ENCODE data around the gene DAG1.

DNA sequence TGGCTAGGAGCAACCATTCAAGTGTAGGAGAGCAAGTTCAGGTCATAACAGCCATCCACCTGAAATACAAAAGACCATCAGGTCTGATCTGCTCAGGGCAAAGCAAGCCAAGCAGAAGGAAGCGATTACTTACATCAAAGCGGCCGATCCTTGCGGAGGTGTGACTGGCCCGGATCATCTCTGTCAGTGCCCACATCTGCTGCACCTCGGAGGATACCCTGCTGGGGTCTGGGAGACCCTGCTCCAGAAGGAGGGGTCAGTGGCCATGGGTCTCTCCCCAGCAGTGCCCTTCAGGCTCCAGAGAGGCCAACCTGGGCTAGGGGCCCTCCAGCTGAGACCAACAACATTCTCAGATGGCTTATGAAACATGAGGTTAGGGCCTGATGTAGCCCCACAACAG lies 45.3 kb upstream of the DAG1 start:
- TF ChIP-seq, protein P1, sequence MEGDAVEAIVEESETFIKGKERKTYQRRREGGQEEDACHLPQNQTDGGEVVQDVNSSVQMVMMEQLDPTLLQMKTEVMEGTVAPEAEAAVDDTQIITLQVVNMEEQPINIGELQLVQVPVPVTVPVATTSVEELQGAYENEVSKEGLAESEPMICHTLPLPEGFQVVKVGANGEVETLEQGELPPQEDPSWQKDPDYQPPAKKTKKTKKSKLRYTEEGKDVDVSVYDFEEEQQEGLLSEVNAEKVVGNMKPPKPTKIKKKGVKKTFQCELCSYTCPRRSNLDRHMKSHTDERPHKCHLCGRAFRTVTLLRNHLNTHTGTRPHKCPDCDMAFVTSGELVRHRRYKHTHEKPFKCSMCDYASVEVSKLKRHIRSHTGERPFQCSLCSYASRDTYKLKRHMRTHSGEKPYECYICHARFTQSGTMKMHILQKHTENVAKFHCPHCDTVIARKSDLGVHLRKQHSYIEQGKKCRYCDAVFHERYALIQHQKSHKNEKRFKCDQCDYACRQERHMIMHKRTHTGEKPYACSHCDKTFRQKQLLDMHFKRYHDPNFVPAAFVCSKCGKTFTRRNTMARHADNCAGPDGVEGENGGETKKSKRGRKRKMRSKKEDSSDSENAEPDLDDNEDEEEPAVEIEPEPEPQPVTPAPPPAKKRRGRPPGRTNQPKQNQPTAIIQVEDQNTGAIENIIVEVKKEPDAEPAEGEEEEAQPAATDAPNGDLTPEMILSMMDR (conservative IDR thresholded peaks at IDR 0.05; ENCODE audit: low read depth, low read length), result no peak
- TF ChIP-seq EZH2 (IDR thresholded peaks at IDR 0.05; ENCODE audit: borderline replicate concordance, low read depth, low read length, poor library complexity, severe bottlenecking), result no peak
